ENCODE data around the gene GALNT12. TPM values are rescaled to one million over a fixed set of nuclear protein-coding genes. Genes with fewer than 3 reads are reported as not detected.

Gene GALNT12
- total and polyA plus RNA-seq, 2 donors (not counting 1 experiment from before 2014, with no cell fraction given) = 3.2 to 4.5 TPM

DNA sequence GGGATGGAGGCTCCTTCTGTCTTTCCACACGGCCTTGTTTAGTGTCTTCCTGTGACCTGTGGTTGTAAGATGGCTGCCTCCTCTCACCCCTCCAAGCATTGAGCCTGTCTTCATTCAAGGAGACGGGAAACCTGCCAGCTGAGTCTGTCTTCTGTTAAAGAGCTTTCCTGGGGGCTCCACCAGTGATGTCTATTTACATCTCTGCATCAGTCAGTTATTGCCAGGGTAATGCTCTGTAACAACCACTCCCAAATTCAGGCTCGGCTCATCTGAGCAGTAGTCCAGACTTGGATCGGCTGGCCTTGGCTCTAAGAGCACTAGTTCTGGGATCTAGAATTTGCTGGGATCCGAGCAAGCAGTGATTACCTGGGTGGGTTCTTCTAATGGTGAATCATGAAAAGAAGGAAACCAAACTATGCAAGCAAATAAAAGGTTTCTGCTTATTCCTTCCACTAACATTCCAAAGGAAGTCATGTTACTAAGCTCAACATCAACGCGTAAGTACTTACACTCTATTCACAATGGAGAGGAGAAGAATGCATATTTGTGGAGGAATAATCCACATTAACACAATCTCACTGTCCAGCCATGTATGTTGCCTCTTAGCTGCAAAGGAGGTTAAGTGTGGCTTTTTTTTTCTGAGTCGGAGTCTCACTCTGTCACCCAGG, 61.7 kb downstream of the GALNT12 start:
- CTCF ChIA-PET = no interaction called here
- Mint-ChIP-seq H3K4me1 (no peaks in the 10 kb centered on the region), H3K27me3 (peaks cover 33% of the 10 kb centered on the region), H3K9me3 (ENCODE audit: insufficient read depth) (no peaks in the 10 kb centered on the region), H3K27ac (no peak overlapping the region), H3K4me3 (no peak overlapping the region)
- POLR2A ChIA-PET = no interaction called here
- Histone ChIP-seq H3K9me3 (ENCODE audit: control extremely low read depth in 1 of 3, control insufficient read depth in 2 of 3, insufficient read depth in 1 of 3, low read length in 2 of 3) (no peaks in the 10 kb centered on the region), H3K27me3 (replicated peaks in 1 of 4; ENCODE audit: control extremely low read depth in 1 of 4, control insufficient read depth in 3 of 4, insufficient read depth in 4 of 4, low read length in 3 of 4) (peaks cover 0 to 2% (median 0%) of the 10 kb centered on the region in 4 experiments), H3K36me3 (replicated peaks in 1 of 2; ENCODE audit: control extremely low read depth in 1 of 2, control insufficient read depth in 1 of 2, extremely low read depth in 1 of 2, insufficient read depth in 2 of 2, low read length in 1 of 2) (no peaks in the 10 kb centered on the region), H3K27ac (ENCODE audit: low read length in 2 of 2) (no peak overlapping the region), H3K4me1 (ENCODE audit: control insufficient read depth in 2 of 2, insufficient read depth in 2 of 2, low read length in 2 of 2) (no peaks in the 10 kb centered on the region), H3K79me2 (ENCODE audit: control insufficient read depth, insufficient read depth, low read length) (no peaks in the 10 kb centered on the region), H4K20me1 (ENCODE audit: control insufficient read depth, insufficient read depth, low read length, poor library complexity, severe bottlenecking) (no peaks in the 10 kb centered on the region), H3K4me2 (replicated peaks; ENCODE audit: low read depth, low read length, poor library complexity, severe bottlenecking) (no peak overlapping the region), H3K9ac (ENCODE audit: low read length) (no peak overlapping the region), H3K4me3 (ENCODE audit: control extremely low read depth in 1 of 5, extremely low read depth in 1 of 5, insufficient read depth in 1 of 5, low read depth in 2 of 5, low read length in 4 of 5) (no peak overlapping the region), H2AFZ (ENCODE audit: insufficient read depth, low read depth, low read length, poor library complexity, severe bottlenecking) (no peak overlapping the region)
- intact Hi-C loops (cut with micrococcal nuclease) = no loop called here
- DNase-seq = no peak
- ATAC-seq (ENCODE audit: low read depth) = no peak
- TF ChIP-seq, protein P1, sequence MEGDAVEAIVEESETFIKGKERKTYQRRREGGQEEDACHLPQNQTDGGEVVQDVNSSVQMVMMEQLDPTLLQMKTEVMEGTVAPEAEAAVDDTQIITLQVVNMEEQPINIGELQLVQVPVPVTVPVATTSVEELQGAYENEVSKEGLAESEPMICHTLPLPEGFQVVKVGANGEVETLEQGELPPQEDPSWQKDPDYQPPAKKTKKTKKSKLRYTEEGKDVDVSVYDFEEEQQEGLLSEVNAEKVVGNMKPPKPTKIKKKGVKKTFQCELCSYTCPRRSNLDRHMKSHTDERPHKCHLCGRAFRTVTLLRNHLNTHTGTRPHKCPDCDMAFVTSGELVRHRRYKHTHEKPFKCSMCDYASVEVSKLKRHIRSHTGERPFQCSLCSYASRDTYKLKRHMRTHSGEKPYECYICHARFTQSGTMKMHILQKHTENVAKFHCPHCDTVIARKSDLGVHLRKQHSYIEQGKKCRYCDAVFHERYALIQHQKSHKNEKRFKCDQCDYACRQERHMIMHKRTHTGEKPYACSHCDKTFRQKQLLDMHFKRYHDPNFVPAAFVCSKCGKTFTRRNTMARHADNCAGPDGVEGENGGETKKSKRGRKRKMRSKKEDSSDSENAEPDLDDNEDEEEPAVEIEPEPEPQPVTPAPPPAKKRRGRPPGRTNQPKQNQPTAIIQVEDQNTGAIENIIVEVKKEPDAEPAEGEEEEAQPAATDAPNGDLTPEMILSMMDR (IDR thresholded peaks at IDR 0.05) = no peak
- TF ChIP-seq EZH2 (IDR thresholded peaks at IDR 0.05; ENCODE audit: borderline replicate concordance, insufficient read depth, low read depth, low read length, poor library complexity, severe bottlenecking) = no peak
- 79% methylated on average over 2 of the region's 8 CpGs for WGBS (ENCODE audit: insufficient coverage)

DNA sequence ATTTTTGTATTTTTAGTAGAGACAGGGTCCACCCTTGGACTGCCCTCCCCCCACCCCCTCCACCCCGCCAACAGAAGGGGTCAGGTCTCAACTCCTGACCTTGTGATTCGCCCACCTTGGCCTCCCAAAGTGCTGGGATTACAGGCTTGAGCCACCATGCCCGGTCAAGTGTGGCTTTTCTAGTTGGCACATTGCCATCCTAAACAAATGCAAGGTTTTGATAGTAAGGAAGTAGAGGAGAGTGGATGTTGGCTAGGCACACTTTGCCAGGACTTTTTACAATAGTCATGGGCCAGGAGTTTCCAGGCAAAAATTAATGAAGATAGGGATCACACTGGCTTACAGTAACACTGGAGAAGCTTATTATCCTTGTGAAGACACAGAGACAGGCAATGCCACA, 62.4 kb downstream of the GALNT12 start:
- TF ChIP-seq EZH2 (IDR thresholded peaks at IDR 0.05; ENCODE audit: borderline replicate concordance, insufficient read depth, low read depth, low read length, poor library complexity, severe bottlenecking) = no peak
- TF ChIP-seq, protein P1 (IDR thresholded peaks at IDR 0.05) = no peak
- Histone ChIP-seq H3K9me3 (ENCODE audit: control extremely low read depth in 1 of 3, control insufficient read depth in 2 of 3, insufficient read depth in 1 of 3, low read length in 2 of 3) (peaks cover 0 to under 1% (median 0%) of the 10 kb centered on the region in 3 donors), H3K4me3 (ENCODE audit: control extremely low read depth in 1 of 5, extremely low read depth in 1 of 5, insufficient read depth in 1 of 5, low read depth in 2 of 5, low read length in 4 of 5) (no peak overlapping the region), H3K4me2 (replicated peaks; ENCODE audit: low read depth, low read length, poor library complexity, severe bottlenecking) (no peak overlapping the region), H3K9ac (ENCODE audit: low read length) (no peak overlapping the region), H3K27me3 (replicated peaks in 1 of 4; ENCODE audit: control extremely low read depth in 1 of 4, control insufficient read depth in 3 of 4, insufficient read depth in 4 of 4, low read length in 3 of 4) (peaks cover 0 to 2% (median 0%) of the 10 kb centered on the region in 4 experiments), H3K27ac (ENCODE audit: low read length in 2 of 2) (no peak overlapping the region), H3K79me2 (ENCODE audit: control insufficient read depth, insufficient read depth, low read length) (no peaks in the 10 kb centered on the region), H2AFZ (ENCODE audit: insufficient read depth, low read depth, low read length, poor library complexity, severe bottlenecking) (no peak overlapping the region), H4K20me1 (ENCODE audit: control insufficient read depth, insufficient read depth, low read length, poor library complexity, severe bottlenecking) (no peaks in the 10 kb centered on the region), H3K36me3 (replicated peaks in 1 of 2; ENCODE audit: control extremely low read depth in 1 of 2, control insufficient read depth in 1 of 2, extremely low read depth in 1 of 2, insufficient read depth in 2 of 2, low read length in 1 of 2) (no peaks in the 10 kb centered on the region), H3K4me1 (ENCODE audit: control insufficient read depth in 2 of 2, insufficient read depth in 2 of 2, low read length in 2 of 2) (no peaks in the 10 kb centered on the region)
- H3K27me3 Mint-ChIP-seq = peaks cover 28% of the 10 kb centered on the region
- H3K9me3 Mint-ChIP-seq (ENCODE audit: insufficient read depth) = no peaks in the 10 kb centered on the region
- ChIA-PET CTCF (no interaction called here), POLR2A (no interaction called here)
- H3K4me3 Mint-ChIP-seq = no peak overlapping the region
- DNase-seq (no peak), ATAC-seq (ENCODE audit: low read depth) (no peak)
- intact Hi-C loops (cut with micrococcal nuclease) = no loop called here
- 60% methylated on average over 1 of the region's 3 CpGs for WGBS (ENCODE audit: insufficient coverage)
- no peaks in the 10 kb centered on the region for H3K4me1 Mint-ChIP-seq
- H3K27ac Mint-ChIP-seq = no peak overlapping the region
